GM12878 (cell line): Measurements from ENCODE around the gene TFCP2. TPM values are rescaled to one million over a fixed set of nuclear protein-coding genes. Genes with fewer than 3 reads are reported as not detected.

Experiments
- ATAC-seq: fragments of 200-7000 bp; cut with Tn5 transposase; 3 replicates; pipeline ENCODE4 v1.9.1; 2020; ENCODE audit warnings: mild to moderate bottlenecking, moderate library complexity
- BruUV-seq: library from RNA; stranded (reverse); fragments of 400-500 nt; replicated peaks from 2 replicates; lab custom pipeline; 2021; lab: Mats Ljungman, UMichigan
- CTCF ChIA-PET: fragments of 300-600 bp; sonication (Branson Sonifier 250); formaldehyde crosslinking; extraction: SDS; loops from one replicate; lab custom pipeline; 2021; ENCODE audit warnings: inconsistent platforms; lab: Yijun Ruan, JAX
- POLR2A ChIA-PET: fragments of 350-600 bp; formaldehyde crosslinking; extraction: SDS; loops from one replicate; lab custom pipeline; 2021; ENCODE audit warnings: inconsistent platforms; lab: Charles Lee
- RAD21 ChIA-PET: fragments of 300-600 bp; sonication (Branson Sonifier 250); formaldehyde crosslinking; loops from one replicate; lab custom pipeline; 2023; ENCODE audit warnings: antibody characterized with exemption; ENCODE audit not compliant: unreplicated experiment; lab: Charles Lee
- SMC1A ChIA-PET: fragments of 300-600 bp; sonication (Branson Sonifier 250); formaldehyde crosslinking; loops from one replicate; lab custom pipeline; 2023; ENCODE audit not compliant: unreplicated experiment, uncharacterized antibody; lab: Charles Lee
- DNase-seq: peaks from one replicate; pipeline ENCODE4 v3.0.0-alpha.2; 2011; ENCODE audit warnings: low read depth, low spot score
- FAIRE-seq: peaks from 3 replicates; lab custom pipeline; 2011; peaks lifted over from hg19 to GRCh38; lab: Jason Lieb, UNC
- H2AFZ ChIP-seq: 2 replicates; pipeline ENCODE4 v1.6.0; 2011; ENCODE audit warnings: low read depth, low read length, control low read depth; ENCODE audit not compliant: control insufficient read depth
- H3K27ac ChIP-seq: 2 replicates; pipeline ENCODE4 v1.5.1; 2011; ENCODE audit warnings: control low read depth; ENCODE audit not compliant: control insufficient read depth, insufficient read depth
- H3K27me3 ChIP-seq, 2 experiments: replicated peaks in 1 of 2; 2 replicates each; pipeline versions ENCODE4 v1.6.0 to v1.6.1; 2011; ENCODE audit warnings: low read length in 1 of 2; ENCODE audit not compliant: control insufficient read depth in 2 of 2, insufficient read depth in 2 of 2
- H3K36me3 ChIP-seq, 2 experiments: 2 replicates each; pipeline ENCODE4 v1.5.1; 2011; ENCODE audit warnings: low read length in 1 of 2; ENCODE audit not compliant: control insufficient read depth in 2 of 2, insufficient read depth in 2 of 2
- H3K4me1 ChIP-seq: 2 replicates; pipeline ENCODE4 v1.6.1; 2011; ENCODE audit warnings: mild to moderate bottlenecking, low read length, moderate library complexity, mixed read lengths; ENCODE audit not compliant: control insufficient read depth, insufficient read depth
- H3K4me2 ChIP-seq: 2 replicates; pipeline ENCODE4 v1.6.0; 2011; ENCODE audit warnings: control low read depth; ENCODE audit not compliant: control insufficient read depth, insufficient read depth
- H3K4me3 ChIP-seq: fragments of 200-600 bp; sonication (generic); 2 replicates; pipeline ENCODE4 v1.5.1; 2016
- H3K79me2 ChIP-seq: 2 replicates; pipeline ENCODE4 v1.6.0; 2011; ENCODE audit warnings: low read length; ENCODE audit not compliant: control insufficient read depth, insufficient read depth
- H3K9ac ChIP-seq: 2 replicates; pipeline ENCODE4 v1.8.0; 2011; ENCODE audit warnings: low read length, control low read depth, mixed read lengths; ENCODE audit not compliant: control insufficient read depth, insufficient read depth
- H3K9me3 ChIP-seq: replicated peaks from 3 replicates; pipeline ENCODE4 v1.5.1; 2011; ENCODE audit warnings: mild to moderate bottlenecking, low read length; ENCODE audit not compliant: control insufficient read depth, insufficient read depth
- H4K20me1 ChIP-seq: 2 replicates; pipeline ENCODE4 v1.6.0; 2011; ENCODE audit not compliant: control insufficient read depth, insufficient read depth
- BMI1 ChIP-seq: fragments of 450-650 bp; IDR thresholded peaks from 2 replicates; pipeline ENCODE4 v1.6.1; 2016; ENCODE audit warnings: mild to moderate bottlenecking, moderate library complexity, borderline replicate concordance
- CTCF ChIP-seq, 3 experiments: IDR thresholded peaks in 2 of 3; conservative IDR thresholded peaks in 1 of 3; 2 replicates each; pipeline ENCODE4 v1.5.1; 2011; ENCODE audit warnings: low read depth in 3 of 3, low read length in 3 of 3, mild to moderate bottlenecking in 3 of 3, control low read depth in 2 of 3, moderate library complexity in 2 of 3, inconsistent platforms in 1 of 3, mixed read lengths in 1 of 3; ENCODE audit not compliant: control insufficient read depth in 2 of 3, insufficient read depth in 1 of 3; ENCODE audit errors: extremely low read depth in 1 of 3
- DPF2 ChIP-seq: fragments of 450-650 bp; IDR thresholded peaks from 2 replicates; pipeline ENCODE4 v1.6.1; 2017; ENCODE audit warnings: mild to moderate bottlenecking
- MYB ChIP-seq: fragments of 150-350 bp; IDR thresholded peaks from 2 replicates; pipeline ENCODE4 v1.6.1; 2014; ENCODE audit warnings: mild to moderate bottlenecking, low read depth, low read length, borderline replicate concordance
- NRF1 ChIP-seq: conservative IDR thresholded peaks from 2 replicates; pipeline ENCODE4 v1.6.1; 2011; ENCODE audit warnings: mild to moderate bottlenecking, low read depth, low read length, improper control_type of control experiment
- TCF3 ChIP-seq: IDR thresholded peaks from 2 replicates; pipeline ENCODE4 v1.6.1; 2012; ENCODE audit warnings: low read depth, mild to moderate bottlenecking, low read length, borderline replicate concordance; ENCODE audit not compliant: insufficient read depth
- WGBS: methylation state at CpG from one replicate; pipeline ENCODE4 v1.1.6; 2016; ENCODE audit warnings: low lambda C conversion rate; ENCODE audit not compliant: insufficient replicate concordance, insufficient coverage; ENCODE audit errors: missing lambda C conversion rate; 5-methylcytosine and 5-hydroxymethylcytosine counted together
- in situ Hi-C: fragments of 300-500 bp; cut with MboI; formaldehyde crosslinking; loops from 9 replicates; pipeline ENCODE4 v1.14.3; 2018; ENCODE audit warnings: mixed read lengths
- intact Hi-C: fragments of 100-400 bp; cut with micrococcal nuclease; formaldehyde crosslinking; loops from one replicate; pipeline ENCODE4 v1.14.2; 2022; ENCODE audit not compliant: unreplicated experiment
- polyA plus RNA-seq, 11 experiments: library from polyadenylated mRNA; depleted of rRNA in 4 of 11; unstranded in 6 of 11; stranded (reverse) in 5 of 11; fragments of >200 nt; fragmentation: Nextera tagmentation in 4 of 11; fragmentation: Illumina TruSeq in 1 of 11; extraction: Ambion mirVana in 4 of 11; extraction: Trizol in 1 of 11; gene quantifications; 1 replicate in 1 of 11; 2 replicates in 10 of 11; pipeline versions ENCODE4 v1.2.1 to v1.2.3, GENCODE V29; 2011 to 2016; ENCODE audit warnings: inconsistent platforms in 2 of 11, missing spikeins in 2 of 11, low read depth in 1 of 11
- total RNA-seq, 4 experiments: library from RNA; depleted of rRNA in 3 of 4; stranded (reverse); fragments of >200 nt in 3 of 4; fragmentation: Illumina TruSeq in 1 of 4; extraction: Trizol in 1 of 4; gene quantifications; 2 replicates each; pipeline versions ENCODE4 v1.2.1 to v1.2.3, GENCODE V29; 2013 to 2021
- TF ChIP-seq, protein P1 (sequence below): fragments of 150-350 bp; IDR thresholded peaks from 2 replicates; pipeline ENCODE4 v1.6.1; 2016; ENCODE audit warnings: low read depth, low read length
- TF ChIP-seq, protein P2 (sequence below): fragments of 450-650 bp; IDR thresholded peaks from 2 replicates; pipeline ENCODE4 v1.6.1; 2017; ENCODE audit warnings: mild to moderate bottlenecking, moderate library complexity

Gene TFCP2
- total and polyA plus RNA-seq, 10 of the 15 experiments (the other 5 are each of a cell fraction or from before 2014, with no cell fraction given): 5.8 to 29.7 (median 14.2) TPM

- TF ChIP-seq NRF1: no peak
- TF ChIP-seq, all 136 proteins: peak for 0
Observed at GRCh38 chr12:51183349-51183748, 10.4 kb upstream of the TFCP2 start (continued).

DNA sequence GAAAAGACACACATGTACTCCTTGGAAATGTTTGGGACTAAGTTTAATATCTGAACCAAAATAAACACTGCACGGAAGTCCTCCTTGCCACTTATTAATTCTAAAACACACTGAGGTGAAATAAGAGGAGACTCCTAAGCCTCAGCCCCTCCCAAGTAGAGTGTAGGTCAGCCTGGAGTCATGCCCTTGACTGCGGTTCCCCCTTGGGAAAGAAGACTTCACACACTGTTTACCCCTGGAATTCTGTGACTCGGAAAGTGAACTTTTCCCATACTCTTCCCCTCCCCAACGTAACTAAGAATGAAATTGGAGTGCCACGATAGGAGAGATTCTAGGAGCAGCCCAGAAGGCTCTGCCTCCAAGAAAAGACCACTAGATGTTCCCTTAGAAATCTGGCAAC is 8.6 kb upstream of the TFCP2 start:
- Histone ChIP-seq H3K36me3 (no peaks in the 10 kb centered on the region), H3K27ac (no peak overlapping the region), H3K9ac (no peak overlapping the region), H2AFZ (no peak overlapping the region), H3K79me2 (no peaks in the 10 kb centered on the region), H3K4me2 (no peak overlapping the region), H3K4me1 (peaks cover 3% of the 10 kb centered on the region), H4K20me1 (no peaks in the 10 kb centered on the region), H3K9me3 (no peaks in the 10 kb centered on the region), H3K4me3 (no peak overlapping the region), H3K27me3 (no peaks in the 10 kb centered on the region)
- ChIA-PET CTCF (interaction anchor here (1.2 kb wide), 1 partner anchor 7 kb away, joined by 3 read pairs; no protein-coding TSS in a partner anchor), RAD21 (no interaction called here), POLR2A (no interaction called here), SMC1A (no interaction called here)
- in situ Hi-C loops: no loop called here
- BruUV-seq: no TSS peak
- intact Hi-C loops: no loop called here
- DNase-seq (no peak), ATAC-seq (no peak), FAIRE-seq (no peak)
- no peak for TF ChIP-seq MYB
- TF ChIP-seq BMI1: no peak
- TF ChIP-seq, protein P1, sequence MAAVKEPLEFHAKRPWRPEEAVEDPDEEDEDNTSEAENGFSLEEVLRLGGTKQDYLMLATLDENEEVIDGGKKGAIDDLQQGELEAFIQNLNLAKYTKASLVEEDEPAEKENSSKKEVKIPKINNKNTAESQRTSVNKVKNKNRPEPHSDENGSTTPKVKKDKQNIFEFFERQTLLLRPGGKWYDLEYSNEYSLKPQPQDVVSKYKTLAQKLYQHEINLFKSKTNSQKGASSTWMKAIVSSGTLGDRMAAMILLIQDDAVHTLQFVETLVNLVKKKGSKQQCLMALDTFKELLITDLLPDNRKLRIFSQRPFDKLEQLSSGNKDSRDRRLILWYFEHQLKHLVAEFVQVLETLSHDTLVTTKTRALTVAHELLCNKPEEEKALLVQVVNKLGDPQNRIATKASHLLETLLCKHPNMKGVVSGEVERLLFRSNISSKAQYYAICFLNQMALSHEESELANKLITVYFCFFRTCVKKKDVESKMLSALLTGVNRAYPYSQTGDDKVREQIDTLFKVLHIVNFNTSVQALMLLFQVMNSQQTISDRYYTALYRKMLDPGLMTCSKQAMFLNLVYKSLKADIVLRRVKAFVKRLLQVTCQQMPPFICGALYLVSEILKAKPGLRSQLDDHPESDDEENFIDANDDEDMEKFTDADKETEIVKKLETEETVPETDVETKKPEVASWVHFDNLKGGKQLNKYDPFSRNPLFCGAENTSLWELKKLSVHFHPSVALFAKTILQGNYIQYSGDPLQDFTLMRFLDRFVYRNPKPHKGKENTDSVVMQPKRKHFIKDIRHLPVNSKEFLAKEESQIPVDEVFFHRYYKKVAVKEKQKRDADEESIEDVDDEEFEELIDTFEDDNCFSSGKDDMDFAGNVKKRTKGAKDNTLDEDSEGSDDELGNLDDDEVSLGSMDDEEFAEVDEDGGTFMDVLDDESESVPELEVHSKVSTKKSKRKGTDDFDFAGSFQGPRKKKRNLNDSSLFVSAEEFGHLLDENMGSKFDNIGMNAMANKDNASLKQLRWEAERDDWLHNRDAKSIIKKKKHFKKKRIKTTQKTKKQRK: no peak
- no peak for TF ChIP-seq CTCF (IDR thresholded peaks at IDR 0.05 in 2 of 3, conservative IDR thresholded peaks at IDR 0.05 in 1 of 3; ENCODE audit: control insufficient read depth in 2 of 3, extremely low read depth in 1 of 3, insufficient read depth in 1 of 3, low read depth in 3 of 3, low read length in 3 of 3)
- TF ChIP-seq DPF2: no peak
- TF ChIP-seq, protein P2, sequence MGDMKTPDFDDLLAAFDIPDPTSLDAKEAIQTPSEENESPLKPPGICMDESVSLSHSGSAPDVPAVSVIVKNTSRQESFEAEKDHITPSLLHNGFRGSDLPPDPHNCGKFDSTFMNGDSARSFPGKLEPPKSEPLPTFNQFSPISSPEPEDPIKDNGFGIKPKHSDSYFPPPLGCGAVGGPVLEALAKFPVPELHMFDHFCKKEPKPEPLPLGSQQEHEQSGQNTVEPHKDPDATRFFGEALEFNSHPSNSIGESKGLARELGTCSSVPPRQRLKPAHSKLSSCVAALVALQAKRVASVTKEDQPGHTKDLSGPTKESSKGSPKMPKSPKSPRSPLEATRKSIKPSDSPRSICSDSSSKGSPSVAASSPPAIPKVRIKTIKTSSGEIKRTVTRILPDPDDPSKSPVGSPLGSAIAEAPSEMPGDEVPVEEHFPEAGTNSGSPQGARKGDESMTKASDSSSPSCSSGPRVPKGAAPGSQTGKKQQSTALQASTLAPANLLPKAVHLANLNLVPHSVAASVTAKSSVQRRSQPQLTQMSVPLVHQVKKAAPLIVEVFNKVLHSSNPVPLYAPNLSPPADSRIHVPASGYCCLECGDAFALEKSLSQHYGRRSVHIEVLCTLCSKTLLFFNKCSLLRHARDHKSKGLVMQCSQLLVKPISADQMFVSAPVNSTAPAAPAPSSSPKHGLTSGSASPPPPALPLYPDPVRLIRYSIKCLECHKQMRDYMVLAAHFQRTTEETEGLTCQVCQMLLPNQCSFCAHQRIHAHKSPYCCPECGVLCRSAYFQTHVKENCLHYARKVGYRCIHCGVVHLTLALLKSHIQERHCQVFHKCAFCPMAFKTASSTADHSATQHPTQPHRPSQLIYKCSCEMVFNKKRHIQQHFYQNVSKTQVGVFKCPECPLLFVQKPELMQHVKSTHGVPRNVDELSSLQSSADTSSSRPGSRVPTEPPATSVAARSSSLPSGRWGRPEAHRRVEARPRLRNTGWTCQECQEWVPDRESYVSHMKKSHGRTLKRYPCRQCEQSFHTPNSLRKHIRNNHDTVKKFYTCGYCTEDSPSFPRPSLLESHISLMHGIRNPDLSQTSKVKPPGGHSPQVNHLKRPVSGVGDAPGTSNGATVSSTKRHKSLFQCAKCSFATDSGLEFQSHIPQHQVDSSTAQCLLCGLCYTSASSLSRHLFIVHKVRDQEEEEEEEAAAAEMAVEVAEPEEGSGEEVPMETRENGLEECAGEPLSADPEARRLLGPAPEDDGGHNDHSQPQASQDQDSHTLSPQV: no peak
- no peak for TF ChIP-seq TCF3
- WGBS: 74% methylated on average over 5 of the region's 5 CpGs
